Activated CD4-positive, alpha-beta memory T cell treated with anti-CD3 and anti-CD28 coated beads, Interleukin-2, amount 10 ng/mL, durations not matched to agents 7 days and 5 days (primary cell): ENCODE measurements around the gene LCE1F. TPM values are rescaled to one million over a fixed set of nuclear protein-coding genes. Genes with fewer than 3 reads are reported as not detected.

Experiments
- CTCF ChIA-PET: fragments of 350-600 bp; sonication (Branson Sonifier 250); formaldehyde crosslinking; loops from one replicate; lab custom pipeline; 2021; ENCODE audit warnings: antibody characterized with exemption, inconsistent platforms; lab: Charles Lee
- POLR2A ChIA-PET: fragments of 350-600 bp; sonication (Branson Sonifier 250); formaldehyde crosslinking; loops from one replicate; lab custom pipeline; 2021; ENCODE audit warnings: antibody characterized with exemption; lab: Charles Lee
- DNase-seq: peaks from one replicate; pipeline ENCODE4 v3.0.0-alpha.2; 2020
- H3K27ac Mint-ChIP-seq: one replicate; pipeline ENCODE4 v1.8.0; 2021; ENCODE audit warnings: mild to moderate bottlenecking, mixed read lengths
- H3K27me3 Mint-ChIP-seq: one replicate; pipeline ENCODE4 v1.8.0; 2021; ENCODE audit warnings: mixed read lengths
- H3K36me3 Mint-ChIP-seq: one replicate; pipeline ENCODE4 v1.8.0; 2021; ENCODE audit warnings: low read depth, mixed read lengths
- H3K4me1 Mint-ChIP-seq: one replicate; pipeline ENCODE4 v1.8.0; 2021; ENCODE audit warnings: mixed read lengths
- H3K4me3 Mint-ChIP-seq: one replicate; pipeline ENCODE4 v1.8.0; 2021; ENCODE audit warnings: mild to moderate bottlenecking, mixed read lengths
- H3K9me3 Mint-ChIP-seq: one replicate; pipeline ENCODE4 v1.8.0; 2021; ENCODE audit warnings: mixed read lengths
- total RNA-seq, 2 experiments: library from RNA; stranded (reverse); gene quantifications; one replicate each; pipeline ENCODE4 v1.2.3, GENCODE V29; 2021

LCE1F gene, protein sequence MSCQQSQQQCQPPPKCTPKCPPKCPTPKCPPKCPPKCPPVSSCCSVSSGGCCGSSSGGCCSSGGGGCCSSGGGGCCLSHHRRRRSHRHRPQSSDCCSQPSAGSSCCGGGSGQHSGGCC
- not detected for total RNA-seq

DNA sequence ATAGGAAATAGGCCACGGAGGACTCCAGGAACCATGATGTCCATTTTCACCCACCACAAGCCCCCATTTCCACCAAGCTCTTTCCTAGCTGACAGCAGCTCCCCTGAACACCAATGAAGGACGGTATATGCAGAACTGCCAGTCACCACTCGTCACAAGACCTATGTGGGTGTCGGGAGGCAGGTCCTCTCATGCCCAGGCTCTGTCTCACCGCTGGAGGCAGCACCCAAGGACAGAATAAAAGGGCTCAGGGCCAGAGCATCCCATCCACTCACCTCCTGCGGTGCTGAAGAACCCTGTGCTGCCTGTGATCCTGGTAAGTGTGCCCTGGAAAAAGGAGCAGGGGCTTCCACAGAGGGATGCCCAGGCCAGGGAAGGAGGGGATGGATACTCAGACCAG lies at the start of gene LCE1F:
Gene LCE1F, plus strand, starts transcription at position 266 of the 400 bp plus-strand sequence. CDS start 1,232 bp downstream, outside the sequence.
- POLR2A ChIA-PET = no interaction called here
- peaks cover 9% of the 10 kb centered on the region for H3K27me3 Mint-ChIP-seq

DNA sequence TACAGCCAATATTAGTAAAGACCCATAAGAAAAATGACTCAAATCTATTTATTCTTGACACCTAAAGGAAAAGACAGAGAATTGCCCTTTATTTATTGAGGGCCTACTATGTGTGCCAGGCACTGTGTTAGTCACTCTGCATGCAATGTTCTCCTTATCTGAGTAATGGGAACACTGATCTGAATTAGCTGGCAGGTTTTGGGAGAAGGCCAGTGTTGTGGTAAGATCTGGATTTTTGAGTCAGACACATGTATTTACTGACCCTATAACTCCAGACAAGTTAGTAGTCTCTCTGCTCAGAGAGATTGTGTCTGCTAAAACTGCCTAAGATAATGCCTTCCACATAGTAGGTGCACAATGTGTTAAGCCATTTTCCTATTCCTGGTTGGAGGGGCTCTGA lies 49.7 kb upstream of the LCE1F start:
- H3K9me3 Mint-ChIP-seq = no peaks in the 10 kb centered on the region
- POLR2A ChIA-PET = no interaction called here

More for the DNA sequence above, at the start of gene LCE1F:
- Mint-ChIP-seq H3K4me3 (no peak within 1 kb of the TSS), H3K9me3 (no peaks in the 10 kb centered on the region), H3K4me1 (no peaks in the 10 kb centered on the region), H3K27ac (no peak within 1 kb of the TSS), H3K36me3 (no peaks in the 10 kb centered on the region)
- CTCF ChIA-PET = no interaction called here
- no peak for DNase-seq

DNA sequence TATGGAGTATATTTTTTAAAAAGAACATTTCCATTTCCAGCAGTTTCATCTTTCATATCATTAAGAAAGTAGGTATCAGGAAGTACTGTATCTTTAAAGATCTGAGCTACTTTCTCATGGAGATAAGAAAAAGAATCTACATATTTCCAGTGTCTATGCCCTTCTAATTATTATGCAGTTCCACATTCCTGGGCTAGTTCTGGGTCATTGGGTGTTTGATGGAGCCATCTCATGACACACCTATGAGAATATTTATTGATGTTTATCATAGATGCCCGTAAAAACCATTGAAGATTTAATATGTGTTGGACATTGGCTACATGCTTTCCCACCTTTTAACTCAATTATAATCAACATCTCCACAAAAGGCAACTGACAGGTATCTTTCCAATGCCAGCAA lies 46.0 kb upstream of the LCE1F start:
- Mint-ChIP-seq H3K36me3 (no peaks in the 10 kb centered on the region), H3K27ac (no peak overlapping the region), H3K4me1 (no peaks in the 10 kb centered on the region), H3K9me3 (no peaks in the 10 kb centered on the region), H3K4me3 (no peak overlapping the region), H3K27me3 (peaks cover 2% of the 10 kb centered on the region)
- ChIA-PET CTCF (no interaction called here), POLR2A (no interaction called here)
- no peak for DNase-seq

More for the DNA sequence above, 49.7 kb upstream of the LCE1F start:
- no peak for DNase-seq
- Mint-ChIP-seq H3K4me1 (no peaks in the 10 kb centered on the region), H3K27ac (no peak overlapping the region), H3K27me3 (peaks cover 2% of the 10 kb centered on the region), H3K4me3 (no peak overlapping the region), H3K36me3 (no peaks in the 10 kb centered on the region)
- CTCF ChIA-PET = no interaction called here

DNA sequence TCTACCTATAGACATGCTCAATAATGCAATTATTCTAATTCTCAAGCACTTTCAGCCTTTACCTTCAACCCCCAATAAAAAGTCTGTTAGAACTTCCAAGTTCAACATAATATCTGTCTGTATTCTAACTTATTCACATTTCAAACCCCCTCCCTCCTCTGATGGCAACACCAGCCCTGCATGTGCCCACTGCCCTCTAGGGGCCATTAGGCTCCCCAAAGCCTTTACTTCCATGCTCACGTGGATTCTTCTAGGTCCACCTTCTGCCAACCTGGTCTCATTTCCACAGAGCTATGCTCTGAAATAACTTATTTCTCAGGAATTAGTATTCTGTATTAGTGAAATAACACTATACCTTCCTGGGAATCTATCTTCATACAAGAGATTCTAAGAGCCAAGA lies 39.3 kb upstream of the LCE1F start:
- Mint-ChIP-seq H3K36me3 (no peaks in the 10 kb centered on the region), H3K4me3 (no peak overlapping the region), H3K27ac (no peak overlapping the region), H3K27me3 (no peaks in the 10 kb centered on the region), H3K9me3 (no peaks in the 10 kb centered on the region), H3K4me1 (no peaks in the 10 kb centered on the region)
- POLR2A ChIA-PET = no interaction called here
- no peak for DNase-seq
- CTCF ChIA-PET = interaction anchor here (1.2 kb wide), 1 partner anchor 9 kb away, joined by 3 read pairs; no protein-coding TSS in a partner anchor

- no peaks in the 10 kb centered on the region for H3K4me1 Mint-ChIP-seq
- H3K4me3 Mint-ChIP-seq = no peak overlapping the region
- POLR2A ChIA-PET = no interaction called here
- H3K9me3 Mint-ChIP-seq = no peaks in the 10 kb centered on the region
- H3K36me3 Mint-ChIP-seq = no peaks in the 10 kb centered on the region
- CTCF ChIA-PET = no interaction called here
- DNase-seq = no peak
- H3K27me3 Mint-ChIP-seq = peaks cover 2% of the 10 kb centered on the region
- no peak overlapping the region for H3K27ac Mint-ChIP-seq
Observed at GRCh38 chr1:152737997-152738396, 36.9 kb upstream of the LCE1F start.

DNA sequence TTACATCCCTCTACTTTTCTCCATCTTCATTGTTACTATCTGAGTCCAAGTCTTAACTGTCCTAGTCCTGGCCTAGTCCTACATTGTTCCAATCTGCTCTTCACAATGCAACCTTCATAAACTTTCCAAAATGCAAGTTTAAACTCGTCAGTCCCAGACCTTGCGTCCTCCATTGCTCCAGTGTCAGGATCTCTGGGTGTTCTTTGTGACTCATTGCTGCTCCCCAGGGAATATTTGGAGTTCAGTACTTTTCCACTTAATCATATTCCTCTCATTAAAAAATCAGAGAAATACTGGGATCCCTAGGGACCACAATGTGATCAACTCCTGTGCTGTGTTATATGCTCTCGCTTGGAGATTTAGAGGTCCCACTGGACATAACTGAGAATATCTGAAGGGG lies 35.1 kb upstream of the LCE1F start:
- Mint-ChIP-seq H3K36me3 (no peaks in the 10 kb centered on the region), H3K9me3 (no peaks in the 10 kb centered on the region), H3K27me3 (peaks cover 2% of the 10 kb centered on the region), H3K4me1 (no peaks in the 10 kb centered on the region), H3K27ac (no peak overlapping the region), H3K4me3 (no peak overlapping the region)
- ChIA-PET POLR2A (no interaction called here), CTCF (no interaction called here)
- DNase-seq = no peak

DNA sequence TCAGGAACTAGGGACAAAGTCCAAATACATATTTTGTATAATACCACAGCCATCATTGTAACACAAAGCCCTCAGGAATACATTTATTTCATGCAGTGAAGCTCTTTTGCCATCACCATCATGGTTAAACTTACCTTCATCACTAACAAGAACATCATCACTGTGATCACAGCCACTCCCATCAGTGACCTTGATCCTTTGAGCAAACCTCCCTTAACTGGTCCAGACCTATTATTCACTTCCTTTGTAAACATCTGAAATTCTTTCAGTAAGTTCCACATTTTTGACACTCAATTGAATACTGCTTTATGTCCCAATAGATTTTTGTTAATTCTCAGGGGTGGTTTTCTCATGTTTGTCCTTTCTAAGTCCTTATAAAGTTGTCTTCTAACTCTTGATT lies 33.3 kb upstream of the LCE1F start:
- no peaks in the 10 kb centered on the region for H3K4me1 Mint-ChIP-seq
- H3K27me3 Mint-ChIP-seq = peaks cover 5% of the 10 kb centered on the region
- POLR2A ChIA-PET = no interaction called here
- H3K4me3 Mint-ChIP-seq = no peak overlapping the region
- no peaks in the 10 kb centered on the region for H3K36me3 Mint-ChIP-seq
- H3K27ac Mint-ChIP-seq = no peak overlapping the region
- CTCF ChIA-PET = no interaction called here
- H3K9me3 Mint-ChIP-seq = no peaks in the 10 kb centered on the region
- no peak for DNase-seq

GRCh38 chr1:152743371-152744145 lies 31.4 kb upstream of the LCE1F start:
- Mint-ChIP-seq H3K4me1 (no peaks in the 10 kb centered on the region), H3K27ac (no peak overlapping the region), H3K9me3 (no peaks in the 10 kb centered on the region), H3K27me3 (peaks cover 5% of the 10 kb centered on the region), H3K4me3 (no peak overlapping the region), H3K36me3 (no peaks in the 10 kb centered on the region)
- ChIA-PET CTCF (no interaction called here), POLR2A (no interaction called here)
- DNase-seq = no peak

DNA sequence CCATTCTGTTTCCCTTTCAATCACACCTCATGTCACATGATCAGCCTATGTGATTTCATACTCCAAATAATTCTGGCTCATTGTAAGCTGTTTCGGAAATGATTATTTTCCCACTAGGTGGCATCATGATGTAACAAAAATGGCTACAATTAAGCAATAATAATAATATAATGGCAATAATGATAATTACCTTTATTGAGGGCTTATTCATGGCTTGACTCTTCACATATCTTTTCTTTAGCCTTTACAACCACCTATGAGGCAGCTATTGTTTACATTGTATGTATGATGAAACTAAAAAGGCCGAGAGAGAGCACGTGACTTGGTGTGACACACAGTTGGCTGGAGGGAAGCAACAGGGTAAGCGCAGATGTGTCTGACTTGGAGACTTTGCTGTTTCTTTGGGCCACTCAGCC lies 29.6 kb upstream of the LCE1F start:
- Mint-ChIP-seq H3K27ac (no peak overlapping the region), H3K4me1 (no peaks in the 10 kb centered on the region), H3K4me3 (no peak overlapping the region), H3K36me3 (no peaks in the 10 kb centered on the region), H3K9me3 (no peaks in the 10 kb centered on the region), H3K27me3 (peaks cover 10% of the 10 kb centered on the region)
- DNase-seq = no peak
- ChIA-PET POLR2A (no interaction called here), CTCF (interaction anchor here (1.0 kb wide), 1 partner anchor 10 kb away, joined by 3 read pairs; no protein-coding TSS in a partner anchor)

GRCh38 chr1:152745765-152746444 lies 29.0 kb upstream of the LCE1F start:
- peaks cover 14% of the 10 kb centered on the region for H3K27me3 Mint-ChIP-seq
- no peaks in the 10 kb centered on the region for H3K36me3 Mint-ChIP-seq
- no peaks in the 10 kb centered on the region for H3K9me3 Mint-ChIP-seq
- ChIA-PET CTCF (no interaction called here), POLR2A (no interaction called here)
- no peak overlapping the region for H3K4me3 Mint-ChIP-seq
- no peak overlapping the region for H3K27ac Mint-ChIP-seq
- DNase-seq = no peak
- H3K4me1 Mint-ChIP-seq = no peaks in the 10 kb centered on the region

- Mint-ChIP-seq H3K9me3 (no peaks in the 10 kb centered on the region), H3K27me3 (peaks cover 17% of the 10 kb centered on the region), H3K4me1 (no peaks in the 10 kb centered on the region), H3K27ac (no peak overlapping the region), H3K4me3 (no peak overlapping the region), H3K36me3 (no peaks in the 10 kb centered on the region)
- POLR2A ChIA-PET = no interaction called here
- no peak for DNase-seq
- CTCF ChIA-PET = no interaction called here
Observed at GRCh38 chr1:152747831-152748230, 27.1 kb upstream of the LCE1F start.

- DNase-seq = no peak
- Mint-ChIP-seq H3K4me1 (no peaks in the 10 kb centered on the region), H3K27me3 (peaks cover 16% of the 10 kb centered on the region), H3K36me3 (no peaks in the 10 kb centered on the region), H3K27ac (no peak overlapping the region), H3K4me3 (no peak overlapping the region), H3K9me3 (no peaks in the 10 kb centered on the region)
- ChIA-PET CTCF (no interaction called here), POLR2A (no interaction called here)
Observed at GRCh38 chr1:152752225-152752624, 22.7 kb upstream of the LCE1F start.

- no peaks in the 10 kb centered on the region for H3K36me3 Mint-ChIP-seq
- H3K4me3 Mint-ChIP-seq = no peak overlapping the region
- H3K4me1 Mint-ChIP-seq = no peaks in the 10 kb centered on the region
- ChIA-PET POLR2A (no interaction called here), CTCF (no interaction called here)
- no peaks in the 10 kb centered on the region for H3K9me3 Mint-ChIP-seq
- H3K27ac Mint-ChIP-seq = no peak overlapping the region
- peaks cover 16% of the 10 kb centered on the region for H3K27me3 Mint-ChIP-seq
- no peak for DNase-seq
Observed at GRCh38 chr1:152753586-152753985, 21.4 kb upstream of the LCE1F start.
